D721Med (cell line): ENCODE data around the gene EME1.
"Not testable (repeated sequence)": the region's sequence is repeated elsewhere in the genome, so short reads cannot be mapped to it uniquely, and the experiment has no call there.

Experiments used
- DNase-seq: peaks from one replicate; pipeline ENCODE4 v3.0.0; 2011; ENCODE audit warnings: low spot score; ENCODE audit not compliant: insufficient read length
- FAIRE-seq: peaks from 2 replicates; lab custom pipeline; 2011; peaks lifted over from hg19 to GRCh38; lab: Jason Lieb, UNC
- TF ChIP-seq, protein P1 (sequence below): IDR thresholded peaks from 2 replicates; pipeline ENCODE4 v1.5.1; 2012; ENCODE audit warnings: mild to moderate bottlenecking, control low read depth; ENCODE audit not compliant: insufficient read depth; ENCODE audit errors: missing control alignments

EME1 gene

DNA sequence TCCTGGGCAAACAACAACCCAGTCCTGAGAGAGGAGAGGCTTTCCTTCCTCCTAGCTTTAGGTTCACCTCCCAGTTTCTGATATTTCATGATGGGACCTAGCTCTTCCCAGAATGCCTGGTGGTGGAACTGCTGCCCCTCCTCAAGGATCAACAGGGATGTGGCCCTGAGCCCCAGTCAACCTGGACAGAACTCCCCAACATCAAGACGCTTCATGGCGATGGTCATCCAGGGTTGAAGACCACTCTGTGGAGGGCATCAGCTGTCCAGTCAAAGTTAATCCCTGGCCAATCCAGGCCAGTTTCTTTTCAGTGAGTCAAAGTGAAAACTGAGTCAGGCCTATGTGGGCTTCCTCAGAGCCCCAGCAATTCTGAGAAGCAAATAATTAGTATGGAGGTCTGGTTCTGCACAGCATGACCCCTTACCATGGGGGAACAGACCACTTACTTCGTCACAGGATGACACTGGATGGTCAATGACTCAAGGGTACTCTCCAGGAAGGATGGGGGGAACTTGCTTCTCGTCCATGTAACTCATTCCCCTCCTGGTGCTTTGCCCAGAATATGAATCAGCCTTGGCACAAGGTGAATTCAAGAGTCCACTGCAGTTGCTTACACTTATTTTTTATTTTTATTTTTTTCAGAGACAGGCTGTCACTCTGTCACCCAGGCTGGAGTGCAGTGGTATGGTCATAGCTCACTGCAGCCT is 41.8 kb upstream of the EME1 start:
- no peak for DNase-seq
- TF ChIP-seq, protein P1, sequence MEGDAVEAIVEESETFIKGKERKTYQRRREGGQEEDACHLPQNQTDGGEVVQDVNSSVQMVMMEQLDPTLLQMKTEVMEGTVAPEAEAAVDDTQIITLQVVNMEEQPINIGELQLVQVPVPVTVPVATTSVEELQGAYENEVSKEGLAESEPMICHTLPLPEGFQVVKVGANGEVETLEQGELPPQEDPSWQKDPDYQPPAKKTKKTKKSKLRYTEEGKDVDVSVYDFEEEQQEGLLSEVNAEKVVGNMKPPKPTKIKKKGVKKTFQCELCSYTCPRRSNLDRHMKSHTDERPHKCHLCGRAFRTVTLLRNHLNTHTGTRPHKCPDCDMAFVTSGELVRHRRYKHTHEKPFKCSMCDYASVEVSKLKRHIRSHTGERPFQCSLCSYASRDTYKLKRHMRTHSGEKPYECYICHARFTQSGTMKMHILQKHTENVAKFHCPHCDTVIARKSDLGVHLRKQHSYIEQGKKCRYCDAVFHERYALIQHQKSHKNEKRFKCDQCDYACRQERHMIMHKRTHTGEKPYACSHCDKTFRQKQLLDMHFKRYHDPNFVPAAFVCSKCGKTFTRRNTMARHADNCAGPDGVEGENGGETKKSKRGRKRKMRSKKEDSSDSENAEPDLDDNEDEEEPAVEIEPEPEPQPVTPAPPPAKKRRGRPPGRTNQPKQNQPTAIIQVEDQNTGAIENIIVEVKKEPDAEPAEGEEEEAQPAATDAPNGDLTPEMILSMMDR: no peak
- FAIRE-seq: no peak

GRCh38 chr17:50332196-50332595 is 40.8 kb upstream of the EME1 start:
- no peak for DNase-seq
- TF ChIP-seq, protein P1: no peak
- FAIRE-seq: no peak

DNA sequence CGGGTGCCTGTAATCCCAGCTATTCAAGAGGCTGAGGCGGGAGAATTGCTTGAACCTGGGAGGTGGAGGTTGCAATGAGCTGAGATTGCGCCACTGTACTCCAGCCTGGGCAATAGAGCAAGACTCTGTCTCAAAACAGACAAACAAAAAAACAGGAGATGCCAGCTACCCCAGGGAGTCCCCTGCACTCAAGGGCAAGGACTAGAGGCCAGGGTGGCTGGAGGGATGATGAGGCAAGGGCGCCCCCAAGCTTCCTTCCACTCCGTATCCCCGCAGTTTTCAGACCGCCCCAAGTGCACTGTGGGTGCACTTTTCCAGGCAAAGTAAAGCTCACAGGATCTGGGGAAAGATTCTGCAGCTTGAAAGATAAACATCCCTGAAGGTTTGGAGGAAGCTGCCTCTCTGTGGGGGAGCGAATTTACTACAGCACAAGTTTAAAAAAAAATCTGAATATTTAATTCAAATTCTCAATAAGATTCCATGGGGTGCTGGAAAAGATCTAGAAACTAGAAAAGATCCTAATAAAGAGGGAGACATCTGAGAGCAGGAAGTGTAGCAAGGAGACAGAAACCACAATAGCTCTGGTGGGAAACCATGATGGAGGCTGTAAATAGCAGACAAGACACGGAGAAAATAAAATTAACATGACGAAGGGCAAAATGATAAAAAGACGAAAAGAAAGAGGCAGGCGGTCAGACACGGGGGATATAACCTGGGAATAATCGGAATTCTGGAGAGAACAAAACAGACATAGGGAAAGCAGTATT is 39.6 kb upstream of the EME1 start:
- not testable (repeated sequence) for DNase-seq, FAIRE-seq
- TF ChIP-seq, protein P1: peak; percentile 53

DNA sequence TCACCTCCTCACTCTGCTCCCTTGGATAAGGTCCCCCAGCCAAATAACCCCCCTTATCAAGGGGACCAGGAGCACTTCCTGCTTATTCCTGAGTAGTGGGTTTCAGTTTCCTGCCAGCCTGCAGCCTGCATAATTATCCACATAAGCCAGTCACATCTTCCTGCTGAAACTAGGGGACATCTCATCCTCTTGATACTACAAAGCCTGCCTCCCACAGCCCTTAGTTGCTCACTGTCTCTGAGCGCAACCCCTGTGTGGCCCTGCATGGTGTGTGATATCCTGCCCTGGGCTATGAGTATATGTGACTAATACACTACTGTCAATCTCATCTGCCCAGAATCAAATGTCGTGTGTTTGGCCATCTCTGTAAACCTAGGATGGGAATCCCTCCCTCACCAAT is 35.1 kb upstream of the EME1 start:
- TF ChIP-seq, protein P1: no peak
- no peak for DNase-seq
- FAIRE-seq: no peak

- DNase-seq (no peak), FAIRE-seq (no peak)
- TF ChIP-seq, protein P1: no peak
These were observed 34.4 kb upstream of the EME1 start for GRCh38 chr17:50338645-50339044.

DNA sequence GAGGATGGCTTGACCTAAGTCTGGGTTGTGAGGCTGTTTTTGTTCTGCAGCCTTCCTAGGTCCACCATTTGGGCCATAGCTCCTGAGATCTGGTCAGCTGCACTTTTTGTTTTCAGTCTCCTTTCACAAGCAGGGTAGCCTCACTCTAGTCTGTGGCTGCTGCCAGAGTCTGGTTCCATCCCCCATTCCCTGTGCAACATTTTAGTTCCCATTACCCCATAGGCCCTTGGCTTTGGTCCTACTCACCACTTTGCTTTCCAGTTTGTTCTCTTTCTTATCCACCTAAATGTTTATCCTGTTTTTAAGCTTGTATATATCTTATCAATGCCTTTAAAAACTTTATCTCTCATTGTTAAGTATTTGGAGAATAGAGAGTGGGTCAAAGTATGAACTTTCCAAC is 33.6 kb upstream of the EME1 start:
- DNase-seq (no peak), FAIRE-seq (no peak)
- TF ChIP-seq, protein P1: no peak

GRCh38 chr17:50344731-50345365 is 28.2 kb upstream of the EME1 start:
- DNase-seq: no peak
- FAIRE-seq: no peak
- TF ChIP-seq, protein P1: no peak
